ENCODE measurements around the gene KCNAB1. TPM values are rescaled to one million over a fixed set of nuclear protein-coding genes. Genes with fewer than 3 reads are reported as not detected.

Gene KCNAB1
- total and polyA plus RNA-seq, 10 of the 15 experiments (the other 5 are each of a cell fraction or from before 2014, with no cell fraction given) = 0.11 to 0.69 (median 0.43) TPM; not detected in 6

- POLR2A ChIA-PET = no interaction called here
- 29% methylated on average over 4 of the region's 4 CpGs for WGBS (ENCODE audit: insufficient coverage, insufficient replicate concordance, low lambda C conversion rate, missing lambda C conversion rate)
- no peaks in the 10 kb centered on the region for H3K79me2 ChIP-seq (ENCODE audit: control insufficient read depth, insufficient read depth, low read length)
- SMC1A ChIA-PET (ENCODE audit: uncharacterized antibody, unreplicated experiment) = no interaction called here
- DNase-seq (ENCODE audit: low read depth, low spot score) (no peak), FAIRE-seq (no peak), ATAC-seq (no peak)
- intact Hi-C loops (cut with micrococcal nuclease; ENCODE audit: unreplicated experiment) = no loop called here
- no TSS peak for BruUV-seq (replicated peaks)
- TF ChIP-seq RELA (IDR thresholded peaks at IDR 0.05; ENCODE audit: borderline replicate concordance, partially characterized antibody) = no peak
- TF ChIP-seq MTA3 (IDR thresholded peaks at IDR 0.05; ENCODE audit: borderline replicate concordance, low read length) = no peak
- no peak for TF ChIP-seq SIX5 (IDR thresholded peaks at IDR 0.05; ENCODE audit: low read depth, low read length, severe bottlenecking)
- TF ChIP-seq KLF5 (IDR thresholded peaks at IDR 0.05; ENCODE audit: partially characterized antibody) = no peak
- no peak overlapping the region for H3K9ac ChIP-seq (ENCODE audit: control insufficient read depth, insufficient read depth, low read length)
- H3K4me2 ChIP-seq (ENCODE audit: control insufficient read depth, insufficient read depth) = no peak overlapping the region
- in situ Hi-C loops (cut with MboI) = no loop called here
- H4K20me1 ChIP-seq (ENCODE audit: control insufficient read depth, insufficient read depth) = no peaks in the 10 kb centered on the region; the same call in 1 of the 2 replicates
- RAD21 ChIA-PET (ENCODE audit: unreplicated experiment) = no interaction called here
- H3K9me3 ChIP-seq (replicated peaks; ENCODE audit: control insufficient read depth, insufficient read depth, low read length) = no peaks in the 10 kb centered on the region
- H2AFZ ChIP-seq (ENCODE audit: control insufficient read depth, low read depth, low read length) = no peak overlapping the region
- CTCF ChIA-PET = no interaction called here
- no peaks in the 10 kb centered on the region for H3K36me3 ChIP-seq (ENCODE audit: control insufficient read depth in 2 of 2, insufficient read depth in 2 of 2, low read length in 1 of 2)
- peaks cover 0 to 2% of the 10 kb centered on the region in 2 experiments; a peak in 2 of 4 replicates for H3K27me3 ChIP-seq (replicated peaks in 1 of 2; ENCODE audit: control insufficient read depth in 2 of 2, insufficient read depth in 2 of 2, low read length in 1 of 2)
- H3K27ac ChIP-seq (ENCODE audit: control insufficient read depth, insufficient read depth) = no peak overlapping the region
- no peaks in the 10 kb centered on the region for H3K4me1 ChIP-seq (ENCODE audit: control insufficient read depth, insufficient read depth, low read length)
- no peak overlapping the region for H3K4me3 ChIP-seq
Measured at GRCh38 chr3:156209631-156210335, 89.4 kb downstream of the KCNAB1 start.

DNA sequence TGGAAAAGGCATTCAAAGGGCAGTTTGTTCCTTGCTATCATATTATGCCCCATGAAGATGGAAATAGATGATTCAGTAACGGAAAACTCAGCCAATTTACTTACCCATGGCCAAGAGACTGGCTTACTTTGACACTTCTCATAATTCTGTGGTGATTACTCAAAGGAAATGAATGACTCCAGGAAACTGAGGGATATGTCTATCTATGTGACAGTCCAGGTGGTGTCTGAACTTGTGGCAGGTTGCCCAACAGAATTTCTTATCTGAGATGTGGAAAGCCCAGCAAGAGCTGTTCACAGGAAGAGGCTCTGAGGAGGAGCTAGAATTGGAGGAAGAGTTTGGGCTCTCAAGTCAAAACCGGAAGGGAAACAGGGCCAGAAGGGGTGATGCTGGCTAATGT, 91.2 kb downstream of the KCNAB1 start:
- no peak for FAIRE-seq
- no peak for DNase-seq (ENCODE audit: low read depth, low spot score)
- Histone ChIP-seq H3K9me3 (replicated peaks; ENCODE audit: control insufficient read depth, insufficient read depth, low read length) (no peaks in the 10 kb centered on the region), H3K27me3 (replicated peaks in 1 of 2; ENCODE audit: control insufficient read depth in 2 of 2, insufficient read depth in 2 of 2, low read length in 1 of 2) (peaks cover 0 to 2% of the 10 kb centered on the region in 2 experiments; a peak in 1 of 4 replicates), H3K27ac (ENCODE audit: control insufficient read depth, insufficient read depth) (no peak overlapping the region), H3K9ac (ENCODE audit: control insufficient read depth, insufficient read depth, low read length) (no peak overlapping the region), H3K79me2 (ENCODE audit: control insufficient read depth, insufficient read depth, low read length) (no peaks in the 10 kb centered on the region), H3K4me1 (ENCODE audit: control insufficient read depth, insufficient read depth, low read length) (no peaks in the 10 kb centered on the region), H2AFZ (ENCODE audit: control insufficient read depth, low read depth, low read length) (no peak overlapping the region), H3K36me3 (ENCODE audit: control insufficient read depth in 2 of 2, insufficient read depth in 2 of 2, low read length in 1 of 2) (no peaks in the 10 kb centered on the region), H3K4me2 (ENCODE audit: control insufficient read depth, insufficient read depth) (no peak overlapping the region), H3K4me3 (no peak overlapping the region), H4K20me1 (ENCODE audit: control insufficient read depth, insufficient read depth) (no peaks in the 10 kb centered on the region; the same call in 1 of the 2 replicates)
- no TSS peak for BruUV-seq (replicated peaks)
- intact Hi-C loops (cut with micrococcal nuclease; ENCODE audit: unreplicated experiment) (no loop called here), in situ Hi-C loops (cut with MboI) (no loop called here)
- POLR2A ChIA-PET = no interaction called here
- TF ChIP-seq SMARCA5 (IDR thresholded peaks at IDR 0.05) (no peak), SPI1 (IDR thresholded peaks at IDR 0.05; ENCODE audit: borderline replicate concordance, insufficient read depth, low read depth, low read length) (no peak), POU2F2 (IDR thresholded peaks at IDR 0.05; ENCODE audit: borderline replicate concordance, low read depth, low read length) (no peak), POLR2AphosphoS2 (IDR thresholded peaks at IDR 0.05; ENCODE audit: low read depth, low read length) (no peak), JUND (IDR thresholded peaks at IDR 0.05; ENCODE audit: low read depth, low read length) (no peak), E2F4 (IDR thresholded peaks at IDR 0.05; ENCODE audit: low read depth, low read length) (no peak), CBX5 (IDR thresholded peaks at IDR 0.05; ENCODE audit: low read depth) (no peak), FOXM1 (IDR thresholded peaks at IDR 0.05; ENCODE audit: low read depth, low read length) (no peak), STAT3 (IDR thresholded peaks at IDR 0.05; ENCODE audit: low read depth, low read length) (no peak)
- no peak for ATAC-seq
- CTCF ChIA-PET = interaction anchor here (0.6 kb wide), 1 partner anchor 238 kb away, joined by 3 read pairs; no protein-coding TSS in a partner anchor
- RAD21 ChIA-PET (ENCODE audit: unreplicated experiment) = no interaction called here
- SMC1A ChIA-PET (ENCODE audit: uncharacterized antibody, unreplicated experiment) = interaction anchor here (1.0 to 1.7 kb wide), 3 partner anchors 15 to 20 kb away, joined by 3 read pairs; no protein-coding TSS in a partner anchor
- 44% methylated on average over 2 of the region's 2 CpGs for WGBS (ENCODE audit: insufficient coverage, insufficient replicate concordance, low lambda C conversion rate, missing lambda C conversion rate)
